ENCODE measurements around the gene PSMD1.
"Not testable (repeated sequence)": the region's sequence is repeated elsewhere in the genome, so short reads cannot be mapped to it uniquely, and the experiment has no call there.

Gene PSMD1

DNA sequence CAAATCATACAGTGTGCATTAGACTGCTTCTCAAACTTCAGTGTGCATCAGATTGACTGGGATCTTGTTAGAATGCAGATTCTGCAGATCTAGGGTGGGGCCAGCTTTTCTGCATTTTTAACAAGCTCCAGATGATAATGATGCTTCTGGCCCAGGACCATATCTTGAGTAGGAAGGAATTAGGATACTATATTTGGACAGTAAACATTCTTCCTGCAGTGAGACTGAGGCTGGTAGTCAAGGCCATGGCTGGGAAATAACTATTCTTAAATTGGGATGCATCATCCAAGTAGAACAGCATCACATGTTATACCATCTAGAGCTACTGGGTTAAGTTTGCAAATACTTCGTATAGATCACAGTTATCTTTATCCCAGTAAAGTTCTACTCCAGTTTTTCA is 113.4 kb downstream of the PSMD1 start:
- in situ Hi-C loops (cut with MboI; ENCODE audit: low pct_unique_long_range_greater_than_20kb, low sequenced_read_pairs): no loop called here
- DNase-seq: no peak

DNA sequence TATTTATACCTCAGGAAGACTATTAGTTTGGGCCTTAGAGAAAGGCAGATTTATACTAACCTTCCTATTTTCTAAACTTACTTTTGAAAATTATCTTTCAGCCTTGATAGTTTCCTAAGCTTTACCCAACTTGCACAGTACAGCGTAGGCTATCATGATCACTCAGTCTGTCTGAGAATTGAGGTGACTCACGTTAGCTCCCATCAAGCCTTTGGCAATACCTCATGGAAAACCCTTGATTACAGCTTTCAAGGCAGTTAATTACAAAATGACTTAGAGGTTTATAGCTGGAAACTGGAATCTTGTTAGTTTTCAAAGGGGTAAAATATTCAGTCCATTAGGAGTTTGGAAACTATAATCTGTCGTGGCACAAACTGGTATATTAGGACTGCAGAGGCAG is 115.4 kb downstream of the PSMD1 start:
- DNase-seq: no peak

DNA sequence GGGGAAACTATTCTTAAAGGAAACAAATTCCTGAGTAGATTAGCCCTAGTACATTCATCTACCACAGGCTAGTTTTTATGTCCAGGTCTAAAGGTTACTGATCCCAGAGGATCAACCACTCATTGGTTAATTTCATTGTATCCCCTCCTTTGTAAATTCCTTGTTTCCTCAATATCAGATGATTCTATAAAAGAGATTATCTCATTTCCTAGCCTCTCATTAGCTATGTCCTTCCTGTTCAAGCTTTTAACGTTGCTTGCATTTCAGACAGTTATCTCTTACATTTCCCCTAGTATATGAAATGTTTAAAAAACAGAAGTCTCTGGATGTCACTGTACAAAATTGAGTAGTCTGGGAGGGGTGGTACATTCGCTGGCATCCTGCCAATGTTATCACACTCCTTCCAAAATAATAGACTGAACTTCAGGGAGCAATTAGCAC is 117.6 kb downstream of the PSMD1 start:
- in situ Hi-C loops (cut with MboI; ENCODE audit: low pct_unique_long_range_greater_than_20kb, low sequenced_read_pairs): no loop called here
- peak; percentile 43 for DNase-seq

More for the DNA sequence above, 115.4 kb downstream of the PSMD1 start:
- in situ Hi-C loops (cut with MboI; ENCODE audit: low pct_unique_long_range_greater_than_20kb, low sequenced_read_pairs): no loop called here

DNA sequence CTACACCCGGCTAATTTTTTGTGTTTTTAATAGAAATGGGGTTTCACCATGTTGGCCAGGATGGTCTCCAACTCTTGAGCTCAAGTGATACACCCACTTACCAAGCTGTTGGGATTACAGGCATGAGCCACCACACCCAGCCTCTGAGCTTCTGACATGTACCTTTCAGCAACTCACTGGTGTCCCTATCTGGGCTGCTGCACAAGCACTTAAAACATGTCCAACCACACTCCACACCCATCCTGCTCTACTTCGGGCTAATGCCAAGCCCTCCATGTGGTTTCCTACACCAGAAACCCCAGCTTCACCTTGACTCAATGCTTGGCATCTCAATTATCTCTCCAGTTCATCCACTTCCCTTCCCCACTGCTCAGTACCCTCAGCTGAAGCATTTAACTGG is 119.4 kb downstream of the PSMD1 start:
- in situ Hi-C loops (cut with MboI; ENCODE audit: low pct_unique_long_range_greater_than_20kb, low sequenced_read_pairs): no loop called here
- no peak for DNase-seq

DNA sequence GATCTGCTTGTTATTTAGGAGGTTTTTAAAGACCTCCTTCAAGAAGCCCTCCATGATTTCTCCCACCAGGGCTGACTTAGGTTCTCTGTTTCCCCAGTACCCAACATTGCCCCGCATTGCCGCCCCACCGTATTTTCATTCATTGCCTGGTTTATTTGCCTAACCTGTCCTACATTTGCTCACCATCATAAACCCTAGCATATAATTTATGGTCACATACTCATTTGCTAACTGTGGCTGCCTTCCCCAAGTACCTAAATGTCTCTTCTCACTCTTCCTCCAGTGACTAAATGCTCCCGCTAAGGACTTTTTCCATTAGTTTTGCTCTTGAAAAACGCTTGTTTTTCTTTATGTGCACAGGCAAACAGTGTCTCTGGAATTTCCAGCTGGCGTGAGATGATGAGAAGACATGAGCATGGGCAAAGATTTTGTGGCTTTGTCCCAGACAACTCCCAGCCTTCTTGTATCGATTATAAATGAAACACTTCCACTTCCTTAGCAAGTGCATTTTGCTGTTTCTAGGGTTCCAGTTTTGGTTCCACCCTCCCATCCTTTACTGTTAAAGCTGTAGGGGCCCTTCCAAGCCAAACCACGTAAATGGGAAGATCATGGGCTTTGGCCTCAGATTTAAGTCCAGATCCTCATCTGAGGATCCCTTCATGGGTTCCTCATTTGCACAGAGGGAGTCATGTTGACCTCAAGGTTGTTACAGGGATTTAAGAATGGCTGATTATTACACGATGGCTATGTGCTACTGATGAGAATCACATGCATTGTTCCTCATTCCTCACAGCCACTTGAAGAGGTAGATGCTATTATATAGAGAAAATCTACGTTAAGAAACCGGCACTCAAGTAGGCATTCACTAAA is 120.7 kb downstream of the PSMD1 start:
- no peak for DNase-seq

DNA sequence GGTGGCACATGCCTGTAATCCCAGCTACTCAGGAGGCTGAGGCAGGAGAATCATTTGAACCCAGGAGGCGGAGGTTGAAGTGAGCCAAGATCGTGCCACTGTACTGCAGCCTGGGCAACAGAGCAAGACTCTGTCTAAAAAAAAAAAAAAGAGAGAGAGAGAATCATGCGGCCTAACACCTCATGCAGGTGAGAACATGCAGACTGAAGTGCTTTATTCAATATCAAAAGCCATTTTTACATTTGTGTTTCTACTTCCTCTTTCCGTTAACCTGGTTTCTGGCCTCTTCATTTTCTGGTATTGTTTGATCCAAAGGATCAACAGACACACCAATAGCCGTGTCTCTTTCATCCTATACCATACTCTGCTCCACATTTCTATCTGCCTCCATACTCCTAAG is 122.1 kb downstream of the PSMD1 start:
- DNase-seq: peak; percentile 43
- in situ Hi-C loops (cut with MboI; ENCODE audit: low pct_unique_long_range_greater_than_20kb, low sequenced_read_pairs): not testable (repeated sequence)

More for the DNA sequence above, 120.7 kb downstream of the PSMD1 start:
- in situ Hi-C loops (cut with MboI; ENCODE audit: low pct_unique_long_range_greater_than_20kb, low sequenced_read_pairs): no loop called here

DNA sequence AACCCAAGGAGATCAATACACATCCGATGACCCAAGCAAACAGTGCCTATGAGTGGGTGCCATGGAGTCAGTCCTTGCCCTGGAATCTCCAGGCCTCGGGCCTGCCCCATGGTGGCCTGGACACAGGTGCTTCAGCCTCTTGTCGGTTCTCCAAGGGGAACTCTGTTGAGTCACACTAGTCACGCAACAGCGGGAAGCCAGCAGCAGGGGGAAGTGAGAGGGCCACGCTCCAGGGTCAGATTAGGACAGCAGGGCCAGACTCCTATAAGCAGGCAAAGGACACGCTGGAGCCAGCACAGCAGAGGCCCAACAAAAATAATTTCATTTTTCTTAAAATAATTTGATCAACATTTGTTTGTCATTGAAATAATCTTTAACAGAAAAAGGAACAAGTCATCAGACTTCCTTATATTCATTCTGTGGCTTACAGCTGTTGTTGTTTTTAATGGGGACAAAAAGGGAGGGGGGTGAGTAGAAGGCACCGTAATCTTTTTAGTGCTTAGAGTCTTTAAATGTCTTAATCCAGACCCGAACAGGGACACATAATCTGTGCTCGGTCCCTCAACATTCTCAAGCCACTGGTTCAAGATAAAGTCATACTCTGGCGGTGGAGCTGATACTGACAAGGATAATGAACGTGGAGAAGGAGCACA is 125.3 kb downstream of the PSMD1 start:
- peak; percentile 90 for DNase-seq
- in situ Hi-C loops (cut with MboI; ENCODE audit: low pct_unique_long_range_greater_than_20kb, low sequenced_read_pairs): no loop called here

DNA sequence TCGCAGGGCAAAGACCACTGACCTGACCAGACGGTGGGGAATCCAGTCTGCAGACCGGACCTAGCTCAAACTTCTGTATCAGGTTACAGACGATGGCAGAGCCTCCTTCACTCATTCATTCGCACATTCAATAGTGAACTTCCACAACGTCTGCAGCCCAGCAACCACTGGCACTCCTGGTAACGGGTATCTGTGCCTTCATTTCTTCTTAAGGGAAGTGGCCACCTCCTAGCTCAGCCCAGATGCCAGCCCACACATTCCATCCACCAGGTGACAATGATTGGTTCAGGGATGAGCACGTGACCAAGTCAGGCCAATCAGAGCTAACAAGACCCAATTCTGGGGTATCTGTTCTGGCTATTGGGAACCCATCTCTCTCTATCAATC is 125.8 kb downstream of the PSMD1 start:
- DNase-seq: peak; percentile 75
- in situ Hi-C loops (cut with MboI; ENCODE audit: low pct_unique_long_range_greater_than_20kb, low sequenced_read_pairs): no loop called here

DNA sequence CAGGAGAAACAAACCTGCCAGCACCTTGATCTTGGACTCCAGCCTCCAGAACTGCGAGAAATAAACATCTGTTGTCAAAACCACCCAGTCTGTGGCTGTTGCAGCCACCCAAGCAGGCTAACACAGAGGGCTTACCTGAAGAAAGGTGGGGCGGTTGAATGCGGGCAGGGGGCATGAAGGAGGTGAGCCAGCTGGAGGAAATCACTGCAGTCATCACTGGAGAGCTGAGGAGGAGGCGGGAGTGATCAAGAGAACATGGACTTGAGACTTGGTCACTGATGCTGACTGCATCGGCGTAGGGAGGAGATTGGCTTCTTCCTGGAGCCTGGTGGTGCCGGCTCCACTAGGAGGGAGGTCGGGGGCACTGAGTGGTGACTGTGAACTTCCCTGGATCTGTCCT is 127.2 kb downstream of the PSMD1 start:
- no peak for DNase-seq
- in situ Hi-C loops (cut with MboI; ENCODE audit: low pct_unique_long_range_greater_than_20kb, low sequenced_read_pairs): no loop called here

DNA sequence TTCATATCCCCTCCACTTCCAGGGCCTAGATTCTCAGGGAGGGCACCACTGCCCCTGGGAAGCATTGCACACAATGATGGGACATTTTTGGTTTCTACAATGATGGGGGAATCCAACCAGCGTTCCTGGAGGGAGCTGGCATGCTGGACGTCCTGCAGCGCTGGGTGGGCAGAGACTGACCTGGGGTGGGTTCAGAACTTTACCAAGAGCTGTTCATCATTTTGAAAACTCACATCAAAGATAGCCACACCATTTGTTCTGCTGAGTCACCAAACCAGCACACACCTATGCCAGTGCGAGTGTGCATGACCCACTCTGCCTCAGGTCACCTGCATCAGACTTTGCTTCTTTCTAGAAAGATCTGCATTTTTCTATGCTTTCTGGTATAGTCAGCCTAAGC is 127.7 kb downstream of the PSMD1 start:
- no peak for DNase-seq
- in situ Hi-C loops (cut with MboI; ENCODE audit: low pct_unique_long_range_greater_than_20kb, low sequenced_read_pairs): no loop called here

DNA sequence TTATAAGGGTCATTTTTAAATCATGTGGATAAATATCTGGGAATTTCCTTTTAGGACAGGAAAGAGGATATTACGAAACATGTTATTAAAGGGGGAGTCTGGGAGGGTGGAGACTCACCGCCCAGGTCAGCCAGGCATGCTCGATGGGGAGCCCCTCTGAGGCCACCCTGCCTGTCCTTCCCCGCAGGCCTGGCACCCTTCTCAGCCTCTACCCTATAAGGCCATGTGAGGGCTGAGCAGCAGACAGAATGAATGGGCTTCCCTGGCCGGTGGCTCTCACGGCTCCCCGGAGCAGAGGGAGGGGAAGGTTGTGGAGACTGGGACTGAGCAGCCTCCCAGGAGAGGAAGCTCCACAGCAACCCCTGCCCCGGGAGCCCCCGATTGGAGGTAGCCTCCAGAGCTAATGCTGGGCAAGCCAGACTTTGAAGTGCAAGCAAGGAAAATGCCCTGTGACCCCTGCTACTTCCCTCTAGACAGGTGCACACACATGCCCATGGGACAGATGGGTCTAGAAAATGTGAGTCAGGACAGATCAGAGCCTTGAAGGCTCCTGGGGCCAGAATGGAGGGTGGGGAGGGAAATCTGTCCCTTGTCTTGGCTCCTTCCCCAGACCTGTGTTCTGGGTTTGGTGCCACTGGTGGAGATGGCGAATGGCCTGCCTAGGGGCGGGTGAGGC is 128.5 kb downstream of the PSMD1 start:
- in situ Hi-C loops (cut with MboI; ENCODE audit: low pct_unique_long_range_greater_than_20kb, low sequenced_read_pairs): no loop called here
- DNase-seq: no peak

DNA sequence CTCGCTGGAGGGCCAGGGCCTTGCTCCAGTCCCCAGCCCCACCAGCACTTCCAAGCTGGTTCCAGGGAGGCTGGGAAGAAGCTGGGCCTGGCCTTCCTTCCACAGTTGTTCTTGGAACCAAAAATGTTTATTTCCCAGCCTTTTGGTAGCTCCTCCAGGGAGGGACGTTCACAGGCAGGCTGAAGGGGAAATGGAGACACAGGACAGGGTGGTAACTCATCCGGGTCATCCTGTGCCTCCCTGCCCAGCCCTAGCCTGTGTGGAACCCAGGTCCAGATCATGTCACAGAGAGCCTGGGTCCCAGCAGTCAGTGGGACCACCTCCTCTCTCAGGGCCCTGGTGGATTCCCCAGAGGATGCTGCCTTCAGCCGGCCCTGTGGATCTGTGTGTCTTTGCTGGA is 129.2 kb downstream of the PSMD1 start:
- in situ Hi-C loops (cut with MboI; ENCODE audit: low pct_unique_long_range_greater_than_20kb, low sequenced_read_pairs): no loop called here
- no peak for DNase-seq

DNA sequence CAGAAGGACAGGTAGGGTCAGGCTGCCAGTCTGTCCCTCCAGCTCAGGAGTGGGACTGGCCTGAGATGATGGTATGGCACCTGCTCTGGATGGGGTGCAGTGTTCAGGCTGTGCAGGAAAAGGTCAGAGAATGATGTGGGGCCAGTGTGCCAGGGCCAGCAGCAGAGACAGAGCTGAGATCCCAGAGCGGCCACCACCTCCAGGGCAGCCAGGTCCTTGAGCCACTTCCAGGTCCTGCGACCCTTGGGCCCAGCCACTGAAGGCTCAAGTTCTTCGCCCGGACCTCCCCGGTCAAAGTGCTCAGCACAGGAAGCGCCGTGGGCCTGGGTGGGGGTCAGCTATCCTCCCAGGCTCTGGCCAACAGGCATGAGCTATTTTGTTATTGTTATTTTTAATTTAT is 129.7 kb downstream of the PSMD1 start:
- in situ Hi-C loops (cut with MboI; ENCODE audit: low pct_unique_long_range_greater_than_20kb, low sequenced_read_pairs): no loop called here
- no peak for DNase-seq

DNA sequence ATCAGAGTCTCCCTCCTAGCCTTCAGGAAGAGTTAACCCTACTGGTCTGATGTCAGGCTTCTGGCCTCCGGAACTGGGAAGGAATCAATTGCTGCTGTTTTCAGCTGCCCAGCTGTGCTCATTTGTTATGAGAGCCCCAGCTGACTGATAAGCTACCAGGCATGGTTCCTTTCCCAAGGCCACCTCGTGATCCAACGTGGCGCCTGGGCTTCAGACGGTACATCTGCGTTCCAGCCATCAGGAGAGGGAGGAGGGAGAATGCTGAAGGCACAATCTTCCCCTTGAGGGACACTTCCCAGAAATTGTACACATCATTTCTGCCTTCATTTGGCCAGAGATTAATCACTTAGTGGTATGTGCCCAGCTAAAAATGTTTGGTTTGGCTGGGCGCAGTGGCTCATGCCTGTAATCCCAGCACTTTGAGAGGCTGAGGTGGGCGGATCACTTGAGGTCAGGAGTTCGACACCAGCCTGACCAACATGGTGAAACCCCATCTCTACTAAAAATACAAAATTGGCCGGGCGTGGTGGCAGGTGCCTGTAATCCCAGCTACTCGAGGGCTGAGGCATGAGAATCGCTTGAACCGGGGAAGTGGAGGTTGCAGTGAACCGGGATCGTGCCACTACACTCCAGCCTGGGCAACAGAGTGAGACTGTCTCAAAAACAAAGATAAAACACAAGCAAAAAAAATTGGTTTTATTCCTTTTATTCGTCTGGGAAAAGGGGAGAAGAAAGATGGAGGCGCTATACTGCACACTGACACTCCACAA is 131.3 kb downstream of the PSMD1 start:
- no peak for DNase-seq
- in situ Hi-C loops (cut with MboI; ENCODE audit: low pct_unique_long_range_greater_than_20kb, low sequenced_read_pairs): no loop called here

DNA sequence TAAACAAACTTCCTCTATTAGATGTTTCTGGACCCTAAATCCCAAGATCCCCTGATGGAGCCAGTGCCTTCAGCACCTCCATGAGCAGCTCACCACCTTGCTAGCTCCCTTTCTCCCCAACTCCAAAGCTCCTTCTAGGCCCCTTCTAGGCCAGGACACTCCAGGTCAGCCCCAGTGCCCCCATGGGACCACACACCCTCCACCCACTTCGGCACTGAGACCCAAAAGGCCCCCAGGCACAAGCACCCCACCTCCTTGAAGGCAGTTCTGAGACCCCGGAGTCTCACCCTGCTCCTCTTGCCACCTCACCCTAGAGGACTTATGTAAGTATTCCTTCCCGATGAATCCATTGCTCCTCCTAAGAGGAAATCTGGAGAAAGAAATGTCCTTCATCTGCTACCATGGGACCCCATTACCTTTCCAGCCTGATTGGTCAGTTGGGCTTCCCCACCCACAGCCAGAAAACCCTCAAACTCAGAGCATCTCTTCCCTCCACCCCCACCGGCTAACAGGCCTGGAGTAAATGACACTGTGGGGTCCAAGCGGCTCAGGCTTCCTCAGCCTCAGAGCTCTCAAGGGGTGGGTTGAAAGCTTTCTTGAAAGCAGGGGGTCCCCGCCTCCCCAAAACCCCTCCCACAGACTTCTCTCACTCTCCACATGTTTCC is 132.0 kb downstream of the PSMD1 start:
- in situ Hi-C loops (cut with MboI; ENCODE audit: low pct_unique_long_range_greater_than_20kb, low sequenced_read_pairs): no loop called here

DNA sequence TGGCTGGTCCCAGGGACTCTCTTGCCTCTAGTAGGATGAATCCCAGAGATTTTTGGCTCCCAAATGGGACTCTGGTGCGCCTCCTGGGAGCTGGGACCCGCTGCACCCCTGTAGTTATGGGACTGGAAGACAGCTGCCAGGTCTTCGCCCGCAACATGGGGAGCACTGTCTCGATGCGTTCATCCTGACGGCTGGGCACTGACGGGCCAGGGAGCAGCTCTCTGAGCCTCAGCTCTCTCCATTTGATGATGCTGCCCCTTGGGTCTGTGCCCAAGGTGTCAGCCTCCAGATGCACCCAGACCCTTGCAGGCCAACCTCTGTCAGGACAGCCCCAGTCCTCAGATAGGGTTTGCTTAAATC is 132.5 kb downstream of the PSMD1 start:
- DNase-seq: no peak
- in situ Hi-C loops (cut with MboI; ENCODE audit: low pct_unique_long_range_greater_than_20kb, low sequenced_read_pairs): no loop called here

More for the DNA sequence above, 132.0 kb downstream of the PSMD1 start:
- no peak for DNase-seq

DNA sequence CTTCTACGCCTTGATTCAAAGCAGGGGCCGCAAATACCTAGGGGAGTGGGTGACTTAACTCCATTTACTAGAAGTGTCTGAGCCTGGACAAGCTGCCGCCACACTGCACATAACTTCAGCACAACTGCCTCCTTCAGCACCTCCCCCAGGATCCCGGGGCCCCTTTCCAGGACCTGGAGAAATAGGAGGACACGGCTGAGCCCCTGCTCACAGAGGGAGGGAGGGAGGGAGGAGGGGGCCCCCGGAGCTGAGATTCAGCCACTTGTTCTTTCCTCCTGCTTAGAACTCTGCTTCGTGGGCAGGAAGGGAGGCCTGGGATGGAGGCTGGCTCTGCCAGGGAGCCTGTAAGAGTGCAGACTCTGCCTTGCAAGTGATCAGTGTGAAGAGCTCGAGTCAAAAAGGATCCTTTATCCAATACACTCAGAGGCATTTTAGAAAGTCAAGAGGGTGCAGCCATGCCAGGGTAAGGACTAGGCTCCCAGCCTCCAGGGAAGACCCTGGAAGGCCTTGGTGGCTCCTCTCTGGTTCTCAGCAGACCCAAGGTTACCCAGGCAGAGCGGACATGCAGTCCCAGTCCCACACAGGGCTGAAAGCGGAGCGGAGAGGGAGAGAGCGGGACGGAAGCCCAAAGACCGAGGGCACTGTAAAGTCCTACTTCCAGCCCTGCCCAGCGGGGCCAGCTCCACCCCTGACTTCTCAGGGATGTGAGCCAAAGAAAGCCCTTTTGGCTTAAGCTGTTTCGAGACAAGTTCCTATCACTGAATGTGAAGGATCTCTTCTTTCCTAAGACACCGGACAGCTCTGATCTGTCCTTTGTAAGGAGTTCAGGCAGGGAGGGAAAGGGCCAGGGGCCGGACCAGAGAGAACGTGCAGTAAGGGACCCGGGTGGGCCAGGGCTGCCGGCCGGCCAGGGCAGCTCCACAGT is 133.2 kb downstream of the PSMD1 start:
- in situ Hi-C loops (cut with MboI; ENCODE audit: low pct_unique_long_range_greater_than_20kb, low sequenced_read_pairs): no loop called here
- DNase-seq: no peak

Measured in KBM-7 (cell line).